ENCODE measurements around the gene ZBTB20. TPM values are rescaled to one million over a fixed set of nuclear protein-coding genes. Genes with fewer than 3 reads are reported as not detected.

ZBTB20 gene
- total RNA-seq, 1 donor from 2014 or later = 91.2 TPM

GRCh38 chr3:114551770-114552526 lies 595.1 kb downstream of the ZBTB20 start:
- ATAC-seq (ENCODE audit: low read depth) (no peak), DNase-seq (no peak)
- Mint-ChIP-seq H3K36me3 (ENCODE audit: low read depth) (peaks cover 2% of the 10 kb centered on the region), H3K4me3 (no peak overlapping the region), H3K9me3 (no peaks in the 10 kb centered on the region), H3K27ac (no peak overlapping the region), H3K27me3 (no peaks in the 10 kb centered on the region), H3K4me1 (no peaks in the 10 kb centered on the region)
- intact Hi-C loops (cut with micrococcal nuclease) = no loop called here
- no peak for TF ChIP-seq CTCF (IDR thresholded peaks at IDR 0.05)
- CTCF ChIA-PET = no interaction called here
- POLR2A ChIA-PET = no interaction called here

GRCh38 chr3:114550165-114550564 lies 596.9 kb downstream of the ZBTB20 start:
- Mint-ChIP-seq H3K9me3 (no peaks in the 10 kb centered on the region), H3K27me3 (no peaks in the 10 kb centered on the region), H3K4me3 (no peak overlapping the region), H3K27ac (no peak overlapping the region), H3K4me1 (no peaks in the 10 kb centered on the region), H3K36me3 (ENCODE audit: low read depth) (no peaks in the 10 kb centered on the region)
- DNase-seq (no peak), ATAC-seq (ENCODE audit: low read depth) (no peak)
- CTCF ChIA-PET = no interaction called here
- intact Hi-C loops (cut with micrococcal nuclease) = no loop called here
- TF ChIP-seq CTCF (IDR thresholded peaks at IDR 0.05) = no peak
- POLR2A ChIA-PET = no interaction called here

GRCh38 chr3:114545193-114545592 lies 601.9 kb downstream of the ZBTB20 start:
- no peaks in the 10 kb centered on the region for H3K9me3 Mint-ChIP-seq
- no peak overlapping the region for H3K27ac Mint-ChIP-seq
- DNase-seq = no peak
- no peak overlapping the region for H3K4me3 Mint-ChIP-seq
- H3K4me1 Mint-ChIP-seq = no peaks in the 10 kb centered on the region
- H3K27me3 Mint-ChIP-seq = no peaks in the 10 kb centered on the region
- POLR2A ChIA-PET = no interaction called here
- no peaks in the 10 kb centered on the region for H3K36me3 Mint-ChIP-seq (ENCODE audit: low read depth)
- intact Hi-C loops (cut with micrococcal nuclease) = no loop called here
- CTCF ChIA-PET = no interaction called here
- no peak for ATAC-seq (ENCODE audit: low read depth)
- no peak for TF ChIP-seq CTCF (IDR thresholded peaks at IDR 0.05)

- ChIA-PET CTCF (no interaction called here), POLR2A (no interaction called here)
- Mint-ChIP-seq H3K36me3 (ENCODE audit: low read depth) (no peaks in the 10 kb centered on the region), H3K27me3 (no peaks in the 10 kb centered on the region), H3K9me3 (no peaks in the 10 kb centered on the region), H3K27ac (no peak overlapping the region), H3K4me1 (peaks cover 16% of the 10 kb centered on the region), H3K4me3 (no peak overlapping the region)
- no peak for DNase-seq
- intact Hi-C loops (cut with micrococcal nuclease) = loop anchor here (2.0 kb wide), 1 partner anchor 14 kb away; no protein-coding TSS in a partner anchor
- no peak for TF ChIP-seq CTCF (IDR thresholded peaks at IDR 0.05)
- ATAC-seq (ENCODE audit: low read depth) = no peak
Measured at GRCh38 chr3:114542359-114542758, 604.7 kb downstream of the ZBTB20 start.

- TF ChIP-seq CTCF (IDR thresholded peaks at IDR 0.05) = no peak
- Mint-ChIP-seq H3K27me3 (no peaks in the 10 kb centered on the region), H3K4me3 (no peak overlapping the region), H3K36me3 (ENCODE audit: low read depth) (no peaks in the 10 kb centered on the region), H3K27ac (peak overlapping the region; percentile 18), H3K4me1 (peaks cover 22% of the 10 kb centered on the region), H3K9me3 (peaks cover 4% of the 10 kb centered on the region)
- DNase-seq (no peak), ATAC-seq (ENCODE audit: low read depth) (no peak)
- intact Hi-C loops (cut with micrococcal nuclease) = no loop called here
- ChIA-PET POLR2A (no interaction called here), CTCF (interaction anchor here (0.7 kb wide), 1 partner anchor 10 kb away, joined by 3 read pairs; no protein-coding TSS in a partner anchor)
Measured at GRCh38 chr3:114539525-114539924, 607.6 kb downstream of the ZBTB20 start.
